Cardiac fibroblast (primary cell): Measurements from ENCODE around the gene CCSER1.
"Not testable (repeated sequence)": the region's sequence is repeated elsewhere in the genome, so short reads cannot be mapped to it uniquely, and the experiment has no call there.

Experiments
- DNase-seq, 2 donors: peaks; one replicate each; pipeline versions ENCODE4 v3.0.0 to v3.0.0-alpha.2; 2010; ENCODE audit warnings: low read depth in 2 of 2
- H3K4me3 ChIP-seq, 2 donors: replicated peaks in 1 of 2; 1 replicate in 1 of 2; 2 replicates in 1 of 2; pipeline ENCODE4 v1.5.1; 2011; ENCODE audit warnings: low read depth in 2 of 2, low read length in 2 of 2, mild to moderate bottlenecking in 2 of 2, moderate library complexity in 1 of 2
- CTCF ChIP-seq: IDR thresholded peaks from one replicate; pipeline ENCODE4 v1.5.1; 2011; ENCODE audit warnings: low read depth, mild to moderate bottlenecking, low read length, inconsistent platforms

CCSER1 gene

GRCh38 chr4:91366554-91366953 is 1239.4 kb downstream of the CCSER1 start:
- TF ChIP-seq CTCF, result no peak
- no peak for DNase-seq
- H3K4me3 ChIP-seq, result no peak overlapping the region

- no peak for TF ChIP-seq CTCF
- no peak for DNase-seq
- H3K4me3 ChIP-seq, result no peak overlapping the region
Observed at GRCh38 chr4:91369116-91369515, 1241.9 kb downstream of the CCSER1 start.

- no peak overlapping the region for H3K4me3 ChIP-seq
- no peak for DNase-seq
- TF ChIP-seq CTCF, result no peak
Observed at GRCh38 chr4:91373546-91373945, 1246.4 kb downstream of the CCSER1 start.

- H3K4me3 ChIP-seq, DNase-seq: not testable (repeated sequence)
Observed at GRCh38 chr4:91405431-91405830, 1278.2 kb downstream of the CCSER1 start.

- no peak overlapping the region for H3K4me3 ChIP-seq
- no peak for TF ChIP-seq CTCF
- DNase-seq, result no peak
Observed at GRCh38 chr4:91422011-91422410, 1294.8 kb downstream of the CCSER1 start.

GRCh38 chr4:91426725-91427124 is 1299.5 kb downstream of the CCSER1 start:
- no peak for TF ChIP-seq CTCF
- no peak for DNase-seq
- H3K4me3 ChIP-seq, result no peak overlapping the region

GRCh38 chr4:91427171-91427570 is 1300.0 kb downstream of the CCSER1 start:
- H3K4me3 ChIP-seq, result no peak overlapping the region
- no peak for DNase-seq
- no peak for TF ChIP-seq CTCF
